ENCODE measurements around the gene NXT2. TPM values are rescaled to one million over a fixed set of nuclear protein-coding genes. Genes with fewer than 3 reads are reported as not detected.
"Not testable (repeated sequence)": the region's sequence is repeated elsewhere in the genome, so short reads cannot be mapped to it uniquely, and the experiment has no call there.

NXT2 gene
- total RNA-seq, result 13.6 TPM

DNA sequence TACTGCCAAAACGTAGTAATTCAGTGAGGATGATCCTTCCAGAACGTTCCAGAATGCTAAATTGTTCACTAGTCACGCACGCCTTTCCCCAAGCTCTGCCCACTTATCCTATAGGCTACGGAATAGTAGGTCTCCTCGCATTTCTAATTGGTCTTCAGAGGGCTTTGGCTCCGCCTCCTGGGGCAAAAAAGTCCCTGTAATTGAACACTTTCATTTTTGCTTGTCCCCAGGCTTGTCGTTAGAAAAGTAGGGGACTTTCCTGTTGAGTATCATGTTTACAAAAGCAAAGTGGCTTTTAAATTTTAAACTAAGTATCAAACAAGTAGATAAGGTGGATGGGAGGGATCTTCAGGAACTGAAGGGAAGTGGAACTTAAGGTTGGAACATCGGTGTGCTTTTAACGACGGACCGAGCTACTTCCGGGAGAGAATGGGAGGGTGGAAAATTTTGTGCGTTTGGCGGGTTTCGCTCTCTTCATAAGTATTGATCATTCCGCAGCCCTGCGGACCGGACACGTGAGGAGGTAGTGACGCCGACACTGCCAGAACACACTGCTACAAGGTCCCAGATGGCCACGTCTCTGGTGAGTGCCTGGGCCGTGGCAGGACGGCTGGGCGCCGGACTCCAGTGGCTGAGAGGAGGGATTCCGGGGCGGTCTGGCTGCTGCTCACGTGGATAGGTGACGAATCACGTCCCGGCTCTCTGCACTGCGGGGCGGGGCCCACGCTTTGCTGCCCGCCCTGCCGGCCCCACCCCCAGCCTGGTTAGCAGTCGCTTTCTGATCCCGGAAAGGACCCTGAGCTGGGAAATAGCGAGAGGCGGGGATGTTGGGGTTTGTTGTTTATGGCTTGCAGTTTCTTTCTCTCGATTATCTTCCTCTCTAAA is at the start of gene NXT2:
NXT2 (plus strand) TSS at position 406 of the 885 bp plus-strand sequence; CDS start at position 569, 163 bp downstream.
- Histone ChIP-seq H3K27me3 (ENCODE audit: insufficient read depth, low read length) (no peaks in the 10 kb centered on the region), H3K9me3 (ENCODE audit: low read depth, low read length) (no peaks in the 10 kb centered on the region), H3K4me3 (ENCODE audit: low read length) (peak within 1 kb of the TSS; percentile 67), H3K4me1 (ENCODE audit: insufficient read depth, low read length) (peaks cover 12% of the 10 kb centered on the region)

DNA sequence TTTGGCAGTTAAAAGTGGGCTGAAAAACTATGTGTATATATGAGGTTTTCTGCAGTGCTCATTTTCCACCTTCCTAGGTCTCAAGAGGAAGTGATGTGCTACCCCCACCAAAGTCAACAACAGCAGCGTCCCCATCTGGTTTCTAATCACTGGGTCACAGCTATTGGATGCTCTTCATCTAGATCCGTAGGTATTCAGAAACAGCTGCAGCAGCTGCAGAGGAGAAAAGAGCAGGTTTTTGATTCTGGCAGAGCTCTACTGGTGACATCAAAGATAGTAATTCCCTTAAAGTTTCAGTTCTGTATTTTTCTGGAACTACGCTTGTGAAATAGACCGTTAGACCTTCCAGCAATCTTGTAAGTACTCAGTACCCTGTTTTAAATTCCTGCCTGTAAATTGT is 49.0 kb upstream of the NXT2 start:
- H3K9me3 ChIP-seq (ENCODE audit: low read depth, low read length), result no peaks in the 10 kb centered on the region
- no peak overlapping the region for H3K4me3 ChIP-seq (ENCODE audit: low read length)
- H3K4me1 ChIP-seq (ENCODE audit: insufficient read depth, low read length), result peaks cover 15% of the 10 kb centered on the region
- no peaks in the 10 kb centered on the region for H3K27me3 ChIP-seq (ENCODE audit: insufficient read depth, low read length)

GRCh38 chrX:109489174-109489573 is 47.5 kb upstream of the NXT2 start:
- Histone ChIP-seq H3K9me3 (ENCODE audit: low read depth, low read length) (no peaks in the 10 kb centered on the region), H3K27me3 (ENCODE audit: insufficient read depth, low read length) (no peaks in the 10 kb centered on the region), H3K4me3 (ENCODE audit: low read length) (no peak overlapping the region), H3K4me1 (ENCODE audit: insufficient read depth, low read length) (peaks cover 15% of the 10 kb centered on the region)

GRCh38 chrX:109498434-109498833 is 38.2 kb upstream of the NXT2 start:
- Histone ChIP-seq H3K4me1 (ENCODE audit: insufficient read depth, low read length) (no peaks in the 10 kb centered on the region), H3K9me3 (ENCODE audit: low read depth, low read length) (no peaks in the 10 kb centered on the region), H3K4me3 (ENCODE audit: low read length) (no peak overlapping the region), H3K27me3 (ENCODE audit: insufficient read depth, low read length) (no peaks in the 10 kb centered on the region)

DNA sequence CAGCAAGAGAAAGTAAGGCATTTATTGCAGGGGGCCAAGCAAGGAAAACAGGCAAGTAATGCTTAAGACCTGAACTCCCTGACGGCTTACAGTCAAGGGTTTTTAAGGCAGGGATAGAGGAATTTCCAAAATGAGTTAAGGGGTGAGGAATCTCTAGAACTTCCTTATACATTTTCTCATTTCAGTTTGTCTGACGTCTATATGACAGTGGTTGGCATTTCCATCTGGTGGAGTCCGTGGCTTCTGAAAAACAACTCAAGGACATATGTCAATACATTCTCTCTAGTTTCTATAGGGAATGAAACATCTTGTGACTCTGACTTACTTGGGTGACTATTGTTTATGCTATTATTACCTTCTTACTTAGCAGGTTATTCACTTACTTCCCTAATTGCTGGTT is 35.5 kb upstream of the NXT2 start:
- Histone ChIP-seq H3K27me3 (ENCODE audit: insufficient read depth, low read length) (no peaks in the 10 kb centered on the region), H3K4me3 (ENCODE audit: low read length) (no peak overlapping the region), H3K4me1 (ENCODE audit: insufficient read depth, low read length) (no peaks in the 10 kb centered on the region), H3K9me3 (ENCODE audit: low read depth, low read length) (no peaks in the 10 kb centered on the region)

DNA sequence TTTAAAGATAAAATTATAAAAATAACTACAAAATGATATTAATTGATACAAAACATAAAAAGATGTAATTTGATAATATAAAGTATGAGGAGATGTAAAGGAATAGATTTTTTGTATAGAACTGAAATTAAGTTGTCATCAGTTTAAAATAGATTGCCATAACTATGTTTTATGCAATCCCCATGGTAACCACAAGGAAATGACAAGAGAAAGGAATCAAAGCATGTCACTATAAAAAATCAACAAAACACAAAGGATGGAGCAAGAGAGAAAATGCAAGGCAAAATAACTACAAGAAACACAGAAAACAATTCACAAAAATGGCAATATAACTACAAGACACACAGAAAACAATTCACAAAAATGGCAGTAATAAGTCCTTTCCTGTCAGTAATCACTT is 27.7 kb upstream of the NXT2 start:
- no peak overlapping the region for H3K4me3 ChIP-seq (ENCODE audit: low read length)
- H3K27me3 ChIP-seq (ENCODE audit: insufficient read depth, low read length), result peaks cover 2% of the 10 kb centered on the region
- no peaks in the 10 kb centered on the region for H3K4me1 ChIP-seq (ENCODE audit: insufficient read depth, low read length)
- H3K9me3 ChIP-seq (ENCODE audit: low read depth, low read length), result no peaks in the 10 kb centered on the region

- Histone ChIP-seq H3K9me3 (ENCODE audit: low read depth, low read length) (no peaks in the 10 kb centered on the region), H3K4me3 (ENCODE audit: low read length) (no peak overlapping the region), H3K27me3 (ENCODE audit: insufficient read depth, low read length) (peaks cover 2% of the 10 kb centered on the region)
Observed at GRCh38 chrX:109511113-109511512, 25.5 kb upstream of the NXT2 start.

GRCh38 chrX:109519001-109519400 is 17.6 kb upstream of the NXT2 start:
- H3K9me3 ChIP-seq (ENCODE audit: low read depth, low read length), result no peaks in the 10 kb centered on the region
- H3K27me3 ChIP-seq (ENCODE audit: insufficient read depth, low read length), result no peaks in the 10 kb centered on the region
- no peaks in the 10 kb centered on the region for H3K4me1 ChIP-seq (ENCODE audit: insufficient read depth, low read length)
- H3K4me3 ChIP-seq (ENCODE audit: low read length), result no peak overlapping the region

More at GRCh38 chrX:109511113-109511512, 25.5 kb upstream of the NXT2 start:
- H3K4me1 ChIP-seq (ENCODE audit: insufficient read depth, low read length), result no peaks in the 10 kb centered on the region

GRCh38 chrX:109533005-109533404 is 3.6 kb upstream of the NXT2 start:
- H3K27me3 ChIP-seq (ENCODE audit: insufficient read depth, low read length), result no peaks in the 10 kb centered on the region
- H3K4me1 ChIP-seq (ENCODE audit: insufficient read depth, low read length), result peaks cover 12% of the 10 kb centered on the region
- H3K4me3 ChIP-seq (ENCODE audit: low read length), result no peak overlapping the region
- no peaks in the 10 kb centered on the region for H3K9me3 ChIP-seq (ENCODE audit: low read depth, low read length)

- Histone ChIP-seq H3K9me3 (ENCODE audit: low read depth, low read length) (no peaks in the 10 kb centered on the region), H3K4me1 (ENCODE audit: insufficient read depth, low read length) (peaks cover 12% of the 10 kb centered on the region), H3K27me3 (ENCODE audit: insufficient read depth, low read length) (no peaks in the 10 kb centered on the region), H3K4me3 (ENCODE audit: low read length) (no peak overlapping the region)
Observed at GRCh38 chrX:109533631-109534030, 3.0 kb upstream of the NXT2 start.

GRCh38 chrX:109534933-109535332 is 1.7 kb upstream of the NXT2 start:
- Histone ChIP-seq H3K27me3 (ENCODE audit: insufficient read depth, low read length) (no peaks in the 10 kb centered on the region), H3K4me3 (ENCODE audit: low read length) (no peak overlapping the region), H3K4me1 (ENCODE audit: insufficient read depth, low read length) (peaks cover 12% of the 10 kb centered on the region), H3K9me3 (ENCODE audit: low read depth, low read length) (no peaks in the 10 kb centered on the region)

GRCh38 chrX:109535578-109535977 is 1.1 kb upstream of the NXT2 start:
- H3K4me3 ChIP-seq (ENCODE audit: low read length), result no peak overlapping the region
- no peaks in the 10 kb centered on the region for H3K27me3 ChIP-seq (ENCODE audit: insufficient read depth, low read length)
- H3K4me1 ChIP-seq (ENCODE audit: insufficient read depth, low read length), result peaks cover 12% of the 10 kb centered on the region
- no peaks in the 10 kb centered on the region for H3K9me3 ChIP-seq (ENCODE audit: low read depth, low read length)

GRCh38 chrX:109537324-109537665 is 651 bp downstream of the NXT2 start:
- H3K4me3 ChIP-seq (ENCODE audit: low read length), result peak overlapping the region; percentile 67

GRCh38 chrX:109539007-109539406 is 2.4 kb downstream of the NXT2 start:
- H3K9me3 ChIP-seq (ENCODE audit: low read depth, low read length); H3K4me1 ChIP-seq (ENCODE audit: insufficient read depth, low read length); H3K27me3 ChIP-seq (ENCODE audit: insufficient read depth, low read length); H3K4me3 ChIP-seq (ENCODE audit: low read length): not testable (repeated sequence)

More at GRCh38 chrX:109537324-109537665, 651 bp downstream of the NXT2 start:
- no peaks in the 10 kb centered on the region for H3K9me3 ChIP-seq (ENCODE audit: low read depth, low read length)
- peaks cover 12% of the 10 kb centered on the region for H3K4me1 ChIP-seq (ENCODE audit: insufficient read depth, low read length)
- H3K27me3 ChIP-seq (ENCODE audit: insufficient read depth, low read length), result no peaks in the 10 kb centered on the region

DNA sequence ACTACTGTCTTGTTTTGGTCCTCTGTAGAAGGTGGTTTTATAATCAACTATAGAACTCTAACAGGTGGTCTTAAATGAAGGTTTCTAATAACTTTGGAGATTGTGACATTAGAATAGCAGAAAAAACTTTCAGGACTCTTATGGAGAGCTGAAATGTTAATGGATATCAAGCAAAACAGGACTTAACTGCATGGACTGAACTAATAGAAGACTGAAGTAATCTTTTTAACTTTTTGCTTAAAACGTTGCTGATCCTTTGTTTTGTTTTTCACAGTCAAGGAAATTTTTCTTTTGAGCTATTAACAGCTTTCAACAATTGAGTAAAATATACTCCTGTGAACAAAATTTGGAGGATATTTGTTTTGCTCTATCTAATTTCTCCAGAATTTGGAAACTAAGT is 17.2 kb downstream of the NXT2 start:
- no peak overlapping the region for H3K4me3 ChIP-seq (ENCODE audit: low read length)
- no peaks in the 10 kb centered on the region for H3K9me3 ChIP-seq (ENCODE audit: low read depth, low read length)
- H3K4me1 ChIP-seq (ENCODE audit: insufficient read depth, low read length), result no peaks in the 10 kb centered on the region
- H3K27me3 ChIP-seq (ENCODE audit: insufficient read depth, low read length), result no peaks in the 10 kb centered on the region

- H3K27me3 ChIP-seq (ENCODE audit: insufficient read depth, low read length), result not testable (repeated sequence)
Observed at GRCh38 chrX:109576083-109576482, 39.4 kb downstream of the NXT2 start.

More at GRCh38 chrX:109576083-109576482, 39.4 kb downstream of the NXT2 start:
- H3K4me1 ChIP-seq (ENCODE audit: insufficient read depth, low read length); H3K4me3 ChIP-seq (ENCODE audit: low read length); H3K9me3 ChIP-seq (ENCODE audit: low read depth, low read length): not testable (repeated sequence)
